Stimulated activated naive CD8-positive, alpha-beta T cell treated with anti-CD3 and anti-CD28 coated beads, Interleukin-15, amount 100 ng/mL, for 72 hours (primary cell): ENCODE results near the gene LCORL.
"Not testable (repeated sequence)": the region's sequence is repeated elsewhere in the genome, so short reads cannot be mapped to it uniquely, and the experiment has no call there.

ENCODE experiments used
- ATAC-seq: fragments of 150-1000 bp; cut with Tn5 transposase; 2 replicates; pipeline ENCODE4 v1.10.0; 2021; ENCODE audit warnings: mild to moderate bottlenecking, moderate library complexity
- DNase-seq, 2 donors: peaks; one replicate each; pipeline ENCODE4 v3.0.0; 2021 to 2022
- H3K27ac Mint-ChIP-seq, 2 donors: one replicate each; pipeline ENCODE4 v1.8.0; 2022; ENCODE audit warnings: mild to moderate bottlenecking in 2 of 2, mixed read lengths in 2 of 2, moderate library complexity in 2 of 2
- H3K27me3 Mint-ChIP-seq: one replicate; pipeline ENCODE4 v1.8.0; 2022; ENCODE audit warnings: mixed read lengths
- H3K4me1 Mint-ChIP-seq: one replicate; pipeline ENCODE4 v1.8.0; 2022; ENCODE audit warnings: mild to moderate bottlenecking, mixed read lengths
- H3K4me3 Mint-ChIP-seq, 2 donors: one replicate each; pipeline ENCODE4 v1.8.0; 2022; ENCODE audit warnings: mild to moderate bottlenecking in 2 of 2, mixed read lengths in 2 of 2, moderate library complexity in 1 of 2
- H3K9me3 Mint-ChIP-seq, 2 donors: one replicate each; pipeline ENCODE4 v1.8.0; 2022; ENCODE audit warnings: mixed read lengths in 2 of 2

The LCORL gene

DNA sequence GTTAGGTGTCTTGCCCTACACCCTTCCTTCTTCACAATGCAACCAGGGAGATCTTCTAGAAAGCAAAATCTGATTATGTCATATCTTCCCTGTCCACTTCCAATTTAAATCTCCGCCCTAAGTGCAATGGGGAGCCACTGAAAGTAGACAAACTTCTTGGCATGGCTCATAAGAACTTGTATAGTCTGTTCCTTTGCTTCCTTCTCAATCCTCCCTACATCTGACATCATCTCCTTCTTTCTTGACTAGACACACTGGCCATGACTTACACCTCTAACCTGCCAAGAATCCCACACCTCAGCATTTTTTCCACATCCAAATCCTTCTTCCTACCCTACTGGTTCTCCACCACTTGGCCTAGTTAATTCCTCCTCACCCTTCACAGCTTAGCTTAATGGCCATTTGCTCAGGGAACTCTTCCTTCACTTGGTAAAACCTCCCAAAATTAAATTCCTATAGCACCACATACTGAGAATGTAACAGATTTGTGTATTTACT lies 155.6 kb downstream of the LCORL start:
- H3K27ac Mint-ChIP-seq, result no peak overlapping the region
- ATAC-seq (no peak), DNase-seq (no peak)
- H3K27me3 Mint-ChIP-seq, result no peaks in the 10 kb centered on the region
- H3K9me3 Mint-ChIP-seq, result peaks cover 20 to 24% of the 10 kb centered on the region in 2 donors
- no peak overlapping the region for H3K4me3 Mint-ChIP-seq
- H3K4me1 Mint-ChIP-seq, result no peaks in the 10 kb centered on the region

DNA sequence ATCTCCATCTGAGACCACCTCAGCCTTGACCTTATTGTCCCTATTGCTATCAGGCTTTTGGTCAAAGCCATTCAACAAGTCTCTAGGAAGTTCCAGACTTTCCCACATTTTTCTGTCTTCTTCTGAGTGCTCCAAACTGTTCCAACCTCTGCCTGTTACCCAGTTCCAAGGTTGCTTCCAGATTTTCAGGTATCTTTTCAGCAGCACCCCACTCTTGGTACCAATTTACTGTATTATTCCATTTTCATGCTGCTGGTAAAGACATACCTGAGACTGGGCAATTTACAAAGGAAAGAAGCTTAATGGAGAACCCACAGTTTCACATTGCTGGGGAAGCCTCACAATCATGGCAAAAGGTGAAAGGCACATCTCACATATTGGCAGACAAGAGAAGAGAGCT lies 159.6 kb downstream of the LCORL start:
- DNase-seq, H3K4me1 Mint-ChIP-seq, H3K27me3 Mint-ChIP-seq, ATAC-seq, H3K4me3 Mint-ChIP-seq: not testable (repeated sequence)
- H3K27ac Mint-ChIP-seq, result peak overlapping the region in 1 of 2 donors; percentile 6
- H3K9me3 Mint-ChIP-seq, result peaks cover 35 to 39% of the 10 kb centered on the region in 2 donors

- no peak overlapping the region for H3K4me3 Mint-ChIP-seq
- DNase-seq (no peak), ATAC-seq (no peak)
- H3K9me3 Mint-ChIP-seq, result peaks cover 35 to 39% of the 10 kb centered on the region in 2 donors
- H3K27me3 Mint-ChIP-seq, result no peaks in the 10 kb centered on the region
- no peak overlapping the region for H3K27ac Mint-ChIP-seq
- no peaks in the 10 kb centered on the region for H3K4me1 Mint-ChIP-seq
These were observed 161.7 kb downstream of the LCORL start for GRCh38 chr4:17859793-17860406.

DNA sequence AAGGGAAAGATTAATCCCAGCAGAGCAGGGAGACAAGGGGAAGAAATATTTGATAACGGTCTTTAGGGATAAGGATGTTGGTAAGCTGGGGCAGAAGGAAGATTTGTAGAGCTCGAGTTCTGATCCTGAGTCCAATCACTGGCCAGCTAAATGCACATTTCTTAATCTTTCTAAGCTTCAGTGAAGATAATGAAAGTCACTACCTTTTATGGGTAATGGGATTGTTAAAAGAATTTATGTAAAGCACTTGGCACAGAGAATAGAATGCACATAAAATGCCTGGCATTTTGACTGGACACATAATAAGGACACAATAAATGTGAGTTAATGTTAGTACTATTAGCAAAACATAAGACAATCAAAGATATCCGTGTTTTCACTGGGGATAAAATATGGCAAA lies 167.5 kb downstream of the LCORL start:
- ATAC-seq (no peak), DNase-seq (no peak)
- Mint-ChIP-seq H3K4me1 (no peaks in the 10 kb centered on the region), H3K27ac (no peak overlapping the region), H3K27me3 (no peaks in the 10 kb centered on the region), H3K9me3 (peaks cover 5 to 7% of the 10 kb centered on the region in 2 donors), H3K4me3 (no peak overlapping the region)

- H3K27ac Mint-ChIP-seq, result no peak overlapping the region
- H3K27me3 Mint-ChIP-seq, result no peaks in the 10 kb centered on the region
- no peak for DNase-seq
- no peaks in the 10 kb centered on the region for H3K9me3 Mint-ChIP-seq
- H3K4me3 Mint-ChIP-seq, result no peak overlapping the region
- ATAC-seq, result no peak
- H3K4me1 Mint-ChIP-seq, result no peaks in the 10 kb centered on the region
These were observed 169.6 kb downstream of the LCORL start for GRCh38 chr4:17851959-17852358.

DNA sequence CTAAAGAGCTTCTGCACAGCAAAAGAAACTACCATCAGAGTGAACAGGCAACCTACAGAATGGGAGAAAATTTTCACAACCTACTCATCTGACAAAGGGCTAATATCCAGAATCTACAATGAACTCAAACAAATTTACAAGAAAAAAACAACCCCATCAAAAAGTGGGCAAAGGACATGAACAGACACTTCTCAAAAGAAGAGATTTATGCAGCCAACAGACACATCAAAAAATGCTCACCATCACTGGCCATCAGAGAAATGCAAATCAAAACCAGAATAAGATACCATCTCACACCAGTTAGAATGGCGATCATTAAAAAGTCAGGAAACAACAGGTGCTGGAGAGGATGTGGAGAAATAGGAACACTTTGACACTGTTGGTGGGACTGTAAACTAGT lies 171.3 kb downstream of the LCORL start:
- not testable (repeated sequence) for DNase-seq, H3K9me3 Mint-ChIP-seq, H3K27ac Mint-ChIP-seq, H3K4me1 Mint-ChIP-seq, H3K4me3 Mint-ChIP-seq, H3K27me3 Mint-ChIP-seq, ATAC-seq

DNA sequence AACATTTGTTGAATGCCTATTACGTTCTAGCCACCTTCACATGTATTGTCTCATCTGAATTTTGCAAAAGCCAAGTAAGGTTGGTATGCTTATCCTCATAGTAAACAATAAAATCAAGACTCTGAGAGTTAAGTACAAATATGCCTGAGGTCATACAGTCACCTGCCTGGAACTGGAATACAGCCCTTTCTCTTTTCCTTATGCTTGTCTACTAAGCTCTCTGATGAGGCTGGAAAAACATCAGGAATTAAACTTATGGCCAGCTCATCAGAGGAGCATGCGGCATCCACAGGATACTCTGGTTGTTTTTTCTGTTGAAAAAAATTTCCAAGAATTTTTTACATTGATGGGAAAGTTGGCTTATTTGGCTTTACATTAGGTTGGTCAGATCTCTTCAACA lies 175.3 kb downstream of the LCORL start:
- DNase-seq, result no peak
- no peak overlapping the region for H3K27ac Mint-ChIP-seq
- no peak overlapping the region for H3K4me3 Mint-ChIP-seq
- H3K27me3 Mint-ChIP-seq, result no peaks in the 10 kb centered on the region
- H3K4me1 Mint-ChIP-seq, result no peaks in the 10 kb centered on the region
- ATAC-seq, result no peak
- H3K9me3 Mint-ChIP-seq, result no peaks in the 10 kb centered on the region

- no peak overlapping the region for H3K4me3 Mint-ChIP-seq
- H3K9me3 Mint-ChIP-seq, result no peaks in the 10 kb centered on the region
- H3K4me1 Mint-ChIP-seq, result no peaks in the 10 kb centered on the region
- no peaks in the 10 kb centered on the region for H3K27me3 Mint-ChIP-seq
- DNase-seq (no peak), ATAC-seq (no peak)
- no peak overlapping the region for H3K27ac Mint-ChIP-seq
These were observed 197.5 kb downstream of the LCORL start for GRCh38 chr4:17823871-17824669.

DNA sequence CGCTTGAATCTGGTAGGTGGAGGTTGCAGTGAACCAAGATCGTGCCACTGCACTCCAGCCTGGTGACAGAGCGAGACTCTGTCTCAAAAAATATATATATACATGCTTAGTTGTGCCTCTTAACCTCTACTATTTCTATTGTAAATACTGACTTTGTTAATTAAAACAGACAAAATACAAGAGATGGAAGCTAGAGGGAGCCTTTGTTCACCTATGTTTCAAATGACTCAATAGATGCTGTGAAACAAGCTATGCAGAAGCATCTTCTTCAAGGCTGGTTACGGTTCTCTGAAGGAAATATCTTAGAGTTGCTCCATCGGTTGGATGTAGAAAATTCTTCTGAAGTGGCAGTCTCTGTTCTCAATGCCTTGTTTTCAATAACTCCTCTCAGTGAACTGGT lies 204.5 kb downstream of the LCORL start:
- ATAC-seq, result peak; percentile 63
- Mint-ChIP-seq H3K9me3 (no peaks in the 10 kb centered on the region), H3K4me3 (no peak overlapping the region), H3K4me1 (peaks cover 20% of the 10 kb centered on the region), H3K27me3 (no peaks in the 10 kb centered on the region), H3K27ac (no peak overlapping the region)
- no peak for DNase-seq

GRCh38 chr4:17816142-17816541 lies 205.4 kb downstream of the LCORL start:
- H3K27me3 Mint-ChIP-seq, result no peaks in the 10 kb centered on the region
- no peak for DNase-seq
- no peak overlapping the region for H3K4me3 Mint-ChIP-seq
- H3K4me1 Mint-ChIP-seq, result peaks cover 24% of the 10 kb centered on the region
- no peak overlapping the region for H3K27ac Mint-ChIP-seq
- ATAC-seq, result no peak
- no peaks in the 10 kb centered on the region for H3K9me3 Mint-ChIP-seq

GRCh38 chr4:17814140-17814539 lies 207.4 kb downstream of the LCORL start:
- no peak overlapping the region for H3K4me3 Mint-ChIP-seq
- DNase-seq (no peak), ATAC-seq (no peak)
- H3K9me3 Mint-ChIP-seq, result no peaks in the 10 kb centered on the region
- peaks cover 24% of the 10 kb centered on the region for H3K4me1 Mint-ChIP-seq
- H3K27ac Mint-ChIP-seq, result no peak overlapping the region
- no peaks in the 10 kb centered on the region for H3K27me3 Mint-ChIP-seq

DNA sequence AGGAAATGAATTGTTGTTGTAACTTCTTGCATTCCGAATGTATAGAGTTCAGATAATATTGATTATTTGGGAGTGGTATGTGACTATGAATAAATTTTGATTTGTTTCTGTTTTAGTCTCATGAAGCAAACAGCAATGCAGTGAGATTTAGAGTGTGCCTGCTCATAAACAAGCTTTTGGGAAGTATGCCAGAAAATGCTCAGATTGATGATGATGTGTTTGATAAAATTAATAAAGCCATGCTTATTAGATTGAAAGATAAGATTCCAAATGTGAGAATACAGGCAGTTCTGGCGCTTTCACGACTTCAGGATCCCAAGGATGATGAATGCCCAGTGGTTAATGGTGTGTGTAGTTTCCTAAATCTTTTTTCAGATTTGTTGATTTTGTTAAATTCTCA lies 208.8 kb downstream of the LCORL start:
- H3K27me3 Mint-ChIP-seq, result no peaks in the 10 kb centered on the region
- H3K4me3 Mint-ChIP-seq, result peak overlapping the region; percentile 8 to 94
- H3K9me3 Mint-ChIP-seq, result no peaks in the 10 kb centered on the region
- no peak for DNase-seq
- no peak overlapping the region for H3K27ac Mint-ChIP-seq
- ATAC-seq, result no peak
- peaks cover 33% of the 10 kb centered on the region for H3K4me1 Mint-ChIP-seq

- no peak for DNase-seq
- Mint-ChIP-seq H3K4me1 (peaks cover 35% of the 10 kb centered on the region), H3K9me3 (no peaks in the 10 kb centered on the region), H3K27me3 (no peaks in the 10 kb centered on the region), H3K4me3 (peak overlapping the region; percentile 90 to 94), H3K27ac (peak overlapping the region; percentile 94 to 98)
- no peak for ATAC-seq
These were observed 209.4 kb downstream of the LCORL start for GRCh38 chr4:17812125-17812524.

DNA sequence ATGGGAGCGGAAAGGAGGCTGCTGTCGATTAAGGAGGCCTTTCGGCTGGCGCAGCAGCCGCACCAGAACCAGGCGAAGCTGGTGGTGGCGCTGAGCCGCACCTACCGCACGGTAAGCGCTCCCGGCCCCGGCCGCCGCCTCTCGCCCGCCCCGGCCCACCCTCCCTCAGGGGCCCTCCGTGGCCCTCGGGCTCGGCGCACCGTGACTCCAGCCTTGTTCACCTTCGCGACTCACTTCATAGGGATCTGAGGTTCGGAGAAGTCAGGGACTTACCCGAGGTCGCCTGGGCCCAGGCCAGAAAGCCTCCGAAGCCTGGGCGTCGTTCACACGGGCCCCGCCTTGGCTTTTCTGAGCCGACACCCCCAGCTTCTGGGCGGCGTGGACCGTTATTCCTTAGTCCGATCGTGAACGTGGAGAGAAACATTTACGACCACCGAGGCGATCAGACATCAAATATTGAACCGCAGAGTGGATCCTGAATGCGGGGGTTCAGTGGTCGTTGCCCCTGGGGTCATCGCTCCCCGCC lies 210.4 kb downstream of the LCORL start:
- no peak for DNase-seq
- H3K9me3 Mint-ChIP-seq, result no peaks in the 10 kb centered on the region
- ATAC-seq, result peak; percentile 47
- peak overlapping the region; percentile 98 to 99 for H3K27ac Mint-ChIP-seq
- peaks cover 41% of the 10 kb centered on the region for H3K4me1 Mint-ChIP-seq
- H3K27me3 Mint-ChIP-seq, result no peaks in the 10 kb centered on the region
- H3K4me3 Mint-ChIP-seq, result peak overlapping the region; percentile 90 to 94

DNA sequence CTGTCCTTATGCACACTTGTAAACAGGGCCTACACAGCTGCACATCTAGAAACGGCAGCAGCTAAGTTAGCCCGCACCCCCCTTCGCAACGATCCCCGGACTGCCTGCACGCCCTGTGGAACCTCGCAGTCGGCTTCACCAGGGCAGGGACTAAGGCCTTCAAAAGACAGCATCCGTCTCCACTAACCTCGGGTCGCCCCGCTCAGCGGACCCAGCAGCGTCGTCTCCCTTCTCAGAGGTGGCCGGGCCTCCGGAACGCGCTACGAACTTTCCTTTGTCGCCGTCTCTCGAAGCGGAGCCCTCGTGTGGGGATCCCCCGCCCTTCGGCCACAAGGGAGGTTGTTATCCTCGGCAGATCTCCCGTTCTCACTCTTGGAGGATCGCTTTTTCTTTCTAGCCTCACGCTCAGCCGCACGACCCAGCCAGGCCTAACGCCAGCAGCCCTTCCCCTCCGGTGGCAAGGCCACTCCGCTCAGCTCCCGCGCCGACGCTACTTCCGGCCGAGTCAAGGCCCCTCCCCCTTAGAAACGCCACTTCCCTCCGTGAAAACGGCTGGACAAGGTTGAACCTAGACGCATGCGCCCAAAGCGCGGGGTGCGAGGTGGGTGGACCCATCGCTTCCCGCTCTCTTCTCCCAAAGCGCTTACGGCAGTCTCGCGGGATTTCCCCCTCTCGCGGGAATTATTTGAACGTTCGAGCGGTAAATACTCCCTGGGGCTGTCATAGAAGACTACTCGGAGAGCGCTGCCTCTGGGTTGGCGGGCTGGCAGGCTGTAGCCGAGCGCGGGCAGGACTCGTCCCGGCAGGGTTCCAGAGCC lies 211.1 kb downstream of the LCORL start, which contains the start of the genes DCAF16 and NCAPG:
Gene DCAF16 (minus strand): TSS at position 498 of the 818 bp plus-strand sequence. CDS start 6,616 bp downstream, outside the sequence.
Gene NCAPG (plus strand): TSS at position 720 of the 818 bp plus-strand sequence. CDS start 99 bp downstream, outside the sequence.
- Mint-ChIP-seq H3K27ac (peak within 1 kb of the TSS; percentile 98 to 99), H3K27me3 (no peaks in the 10 kb centered on the region), H3K4me1 (peaks cover 46% of the 10 kb centered on the region), H3K9me3 (no peaks in the 10 kb centered on the region), H3K4me3 (peak within 1 kb of the TSS; percentile 90 to 94)
- DNase-seq, result peak; percentile 99
- ATAC-seq, result peak; percentile 95
